Thoracic aorta (tissue), 2 donors: Measurements from ENCODE around the gene MVD. TPM values are rescaled to one million over a fixed set of nuclear protein-coding genes. Genes with fewer than 3 reads are reported as not detected.

Source experiments
- ATAC-seq: fragments of 150-250 bp; one replicate; pipeline ENCODE4 v1.8.0; 2017; ENCODE audit warnings: low read depth; ENCODE audit not compliant: insufficient number of reproducible peaks, low FRiP score
- DNase-seq: peaks from one replicate; pipeline ENCODE4 v3.0.0-alpha.2; 2020; ENCODE audit warnings: low spot score
- H3K27ac ChIP-seq, 2 donors: fragments of 200-600 bp; sonication (generic); 1 replicate in 1 of 2; 2 replicates in 1 of 2; pipeline ENCODE4 v1.5.1; 2016; ENCODE audit warnings: mild to moderate bottlenecking in 2 of 2, moderate library complexity in 2 of 2
- H3K27me3 ChIP-seq: fragments of 200-600 bp; sonication (generic); replicated peaks from 2 replicates; pipeline ENCODE4 v1.6.0; 2016; ENCODE audit warnings: mild to moderate bottlenecking; ENCODE audit not compliant: insufficient read depth
- H3K36me3 ChIP-seq: fragments of 200-600 bp; sonication (generic); one replicate; pipeline ENCODE4 v1.5.1; 2016
- H3K4me1 ChIP-seq, 2 donors: fragments of 200-600 bp; sonication (generic); 1 replicate in 1 of 2; 2 replicates in 1 of 2; pipeline versions ENCODE4 v1.5.1 to v1.6.0; 2016; ENCODE audit warnings: low read depth in 2 of 2, mild to moderate bottlenecking in 1 of 2; ENCODE audit not compliant: control insufficient read depth in 1 of 2
- H3K4me3 ChIP-seq: fragments of 200-600 bp; sonication (generic); 2 replicates; pipeline ENCODE4 v1.5.1; 2016; ENCODE audit warnings: mild to moderate bottlenecking
- H3K9me3 ChIP-seq: fragments of 200-600 bp; sonication (generic); 2 replicates; pipeline ENCODE4 v1.5.1; 2016
- CTCF ChIP-seq: fragments of 200-600 bp; sonication (generic); IDR thresholded peaks from one replicate; pipeline ENCODE4 v1.5.1; 2019; ENCODE audit warnings: antibody characterized with exemption
- total RNA-seq, 2 donors: library from RNA; depleted of rRNA; stranded (reverse); fragments of >200 nt; gene quantifications; one replicate each; pipeline versions ENCODE4 v1.1.0 to v1.2.3, GENCODE V29; 2016

The MVD gene
- total RNA-seq, 2 donors from 2014 or later, result 22.4 to 38.9 TPM

GRCh38 chr16:88685156-88686061 lies 22.5 kb upstream of the MVD start:
- Histone ChIP-seq H3K27me3 (no peaks in the 10 kb centered on the region), H3K4me1 (peaks cover 4 to 12% of the 10 kb centered on the region in 2 donors), H3K4me3 (peak overlapping the region; percentile 66), H3K9me3 (no peaks in the 10 kb centered on the region), H3K36me3 (no peaks in the 10 kb centered on the region), H3K27ac (no peak overlapping the region)
- TF ChIP-seq CTCF, result peak; percentile 24
- DNase-seq (no peak), ATAC-seq (peak; percentile 26)

GRCh38 chr16:88684569-88685155 lies 21.8 kb upstream of the MVD start:
- no peaks in the 10 kb centered on the region for H3K27me3 ChIP-seq
- no peak overlapping the region for H3K27ac ChIP-seq
- no peak for DNase-seq
- H3K36me3 ChIP-seq, result no peaks in the 10 kb centered on the region
- TF ChIP-seq CTCF, result no peak
- no peaks in the 10 kb centered on the region for H3K9me3 ChIP-seq
- no peak overlapping the region for H3K4me3 ChIP-seq
- H3K4me1 ChIP-seq, result peaks cover 4 to 12% of the 10 kb centered on the region in 2 donors
- ATAC-seq, result no peak

- no peaks in the 10 kb centered on the region for H3K27me3 ChIP-seq
- H3K27ac ChIP-seq, result peak overlapping the region in 1 of 2 donors; percentile 25
- H3K36me3 ChIP-seq, result no peaks in the 10 kb centered on the region
- H3K4me1 ChIP-seq, result peaks cover 2 to 12% of the 10 kb centered on the region in 2 donors
- no peak for ATAC-seq
- TF ChIP-seq CTCF, result no peak
- DNase-seq, result no peak
- no peak overlapping the region for H3K4me3 ChIP-seq
- no peaks in the 10 kb centered on the region for H3K9me3 ChIP-seq
Measured at GRCh38 chr16:88681709-88682451, 19.0 kb upstream of the MVD start.

- H3K9me3 ChIP-seq, result no peaks in the 10 kb centered on the region
- ATAC-seq (no peak), DNase-seq (no peak)
- H3K36me3 ChIP-seq, result no peaks in the 10 kb centered on the region
- H3K27me3 ChIP-seq, result no peaks in the 10 kb centered on the region
- no peak overlapping the region for H3K4me3 ChIP-seq
- TF ChIP-seq CTCF, result no peak
- no peak overlapping the region for H3K27ac ChIP-seq
- peaks cover 0 to 5% of the 10 kb centered on the region in 2 donors for H3K4me1 ChIP-seq
Measured at GRCh38 chr16:88681084-88681680, 18.3 kb upstream of the MVD start.
